K562 (cell line): ENCODE measurements around the gene RASGRP2. TPM values are rescaled to one million over a fixed set of nuclear protein-coding genes. Genes with fewer than 3 reads are reported as not detected.
A peak's percentile ranks its signal among the peaks of the same experiment; 100 is the strongest.

ENCODE experiments used
- ARID1B ChIP-seq: fragments of 450-650 bp; IDR thresholded peaks from 2 replicates; pipeline ENCODE4 v1.6.1; 2016; ENCODE audit warnings: antibody characterized with exemption, mild to moderate bottlenecking, inconsistent platforms
- CREM ChIP-seq: IDR thresholded peaks from 2 replicates; pipeline ENCODE4 v1.6.1; 2014; ENCODE audit warnings: antibody characterized with exemption, low read depth
- HLTF ChIP-seq: fragments of 450-650 bp; IDR thresholded peaks from 2 replicates; pipeline ENCODE4 v1.6.1; 2016
- MBD2 ChIP-seq: sonication (generic); IDR thresholded peaks from 2 replicates; pipeline ENCODE4 v1.6.1; 2016; ENCODE audit warnings: low read depth, borderline replicate concordance
- MYC ChIP-seq, 2 experiments: fragments of 250-450 bp in 1 of 2; sonication (Bioruptor Pico) in 1 of 2; IDR thresholded peaks; 2 replicates each; pipeline versions ENCODE4 v1.5.1 to v1.6.1; 2012 to 2021; ENCODE audit warnings: low read depth in 2 of 2, borderline replicate concordance in 1 of 2, improper control_type of control experiment in 1 of 2, low read length in 1 of 2, mild to moderate bottlenecking in 1 of 2, moderate library complexity in 1 of 2
- NFYB ChIP-seq: IDR thresholded peaks from 2 replicates; pipeline ENCODE4 v1.6.1; 2011; ENCODE audit warnings: mild to moderate bottlenecking, moderate library complexity; ENCODE audit not compliant: insufficient read length; ENCODE audit errors: extremely low read depth
- ZC3H11A ChIP-seq: IDR thresholded peaks from 2 replicates; pipeline ENCODE4 v1.6.1; 2012; ENCODE audit warnings: low read depth, low read length, improper control_type of control experiment
- polyA plus RNA-seq, 8 experiments: library from polyadenylated mRNA; depleted of rRNA in 4 of 8; stranded (reverse) in 5 of 8; unstranded in 3 of 8; fragments of >200 nt; fragmentation: Nextera tagmentation in 2 of 8; fragmentation: Illumina TruSeq in 1 of 8; extraction: Ambion mirVana in 2 of 8; extraction: Trizol in 1 of 8; gene quantifications; 2 replicates each; pipeline versions ENCODE4 v1.2.1 to v1.2.3, GENCODE V29; 2011 to 2014; ENCODE audit warnings: inconsistent platforms in 1 of 8, missing spikeins in 1 of 8
- total RNA-seq, 7 experiments: library from RNA; depleted of rRNA in 6 of 7; stranded (reverse); fragments of >200 nt in 6 of 7; fragmentation: Illumina TruSeq in 2 of 7; extraction: Trizol in 2 of 7; gene quantifications; 2 replicates each; pipeline versions ENCODE4 v1.2.1 to v1.2.3, GENCODE V29; 2011 to 2021; ENCODE audit warnings: low replicate concordance in 1 of 7
- TF ChIP-seq, protein P1 (sequence below), 2 experiments: fragments of 450-650 bp in 1 of 2; sonication (generic) in 1 of 2; formaldehyde crosslinking in 1 of 2; IDR thresholded peaks; 2 replicates each; pipeline versions ENCODE4 v1.7.1 to v1.9.0; 2016 to 2022; ENCODE audit warnings: inconsistent platforms in 1 of 2, mild to moderate bottlenecking in 1 of 2, missing genetic modification reagents in 1 of 2
- TF ChIP-seq, protein P2 (sequence below): sonication (generic); formaldehyde crosslinking; IDR thresholded peaks from 2 replicates; pipeline ENCODE4 v1.8.0; 2022; ENCODE audit warnings: missing genetic modification reagents, mild to moderate bottlenecking, borderline replicate concordance
- TF ChIP-seq, protein P3 (sequence below), 2 experiments: IDR thresholded peaks; 2 replicates each; pipeline ENCODE4 v1.6.1; 2011; ENCODE audit warnings: borderline replicate concordance in 1 of 2, control low read depth in 1 of 2, low read depth in 1 of 2, low read length in 1 of 2, mild to moderate bottlenecking in 1 of 2, mixed read lengths in 1 of 2, moderate library complexity in 1 of 2; ENCODE audit not compliant: insufficient read depth in 1 of 2, insufficient read length in 1 of 2, poor library complexity in 1 of 2, severe bottlenecking in 1 of 2; ENCODE audit errors: extremely low read depth in 1 of 2
- TF ChIP-seq, protein P4 (sequence below), 2 experiments: fragments of 450-650 bp; conservative IDR thresholded peaks; 2 replicates each; pipeline ENCODE4 v1.6.1; 2017; ENCODE audit warnings: mild to moderate bottlenecking in 2 of 2, moderate library complexity in 2 of 2

Gene RASGRP2
- total and polyA plus RNA-seq, 9 of the 15 experiments (the other 6 are each of a cell fraction or from before 2014, with no cell fraction given): 0.87 to 22.7 (median 5.5) TPM

DNA sequence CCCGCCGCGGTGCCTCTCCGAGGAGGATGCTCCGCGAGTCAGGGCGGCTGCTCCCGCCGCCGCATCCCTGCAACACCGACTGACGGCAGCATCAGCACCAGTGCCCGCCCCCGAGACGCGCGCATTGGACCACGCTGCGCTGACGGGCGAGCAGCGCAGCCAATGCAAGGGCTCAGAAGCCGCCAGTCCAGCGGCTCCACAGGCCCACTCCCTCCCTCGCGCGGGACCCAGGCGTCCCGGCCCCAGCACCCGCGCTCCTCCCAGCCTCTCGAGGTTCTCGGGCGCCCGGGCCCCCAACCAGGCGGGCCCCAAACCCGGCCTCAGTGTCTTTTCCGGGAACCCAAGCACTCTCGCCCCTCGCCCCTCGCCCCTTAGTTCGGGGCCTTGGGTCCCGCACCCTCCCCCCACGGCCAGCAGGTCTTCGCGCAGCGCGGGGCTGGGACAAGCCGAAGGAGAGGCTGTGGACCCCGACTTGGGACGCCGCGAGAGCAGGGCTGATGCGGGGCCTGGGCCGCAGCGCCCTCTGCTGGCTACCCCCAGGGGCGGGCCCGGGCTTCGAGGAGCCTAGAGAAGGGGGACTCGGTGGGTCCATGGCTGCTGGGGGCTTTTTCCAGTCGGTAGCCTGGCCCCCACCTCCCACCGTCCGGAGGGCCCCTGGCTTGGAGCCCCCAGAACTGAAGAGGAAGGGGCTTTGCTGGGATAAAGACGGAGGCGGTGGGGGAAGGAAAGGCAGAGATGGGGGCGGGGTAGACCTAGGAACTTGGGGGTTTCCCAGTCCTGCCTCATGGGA, 20.6 kb downstream of the RASGRP2 start, which contains the start of gene NRXN2 (continued):
- TF ChIP-seq, protein P1, sequence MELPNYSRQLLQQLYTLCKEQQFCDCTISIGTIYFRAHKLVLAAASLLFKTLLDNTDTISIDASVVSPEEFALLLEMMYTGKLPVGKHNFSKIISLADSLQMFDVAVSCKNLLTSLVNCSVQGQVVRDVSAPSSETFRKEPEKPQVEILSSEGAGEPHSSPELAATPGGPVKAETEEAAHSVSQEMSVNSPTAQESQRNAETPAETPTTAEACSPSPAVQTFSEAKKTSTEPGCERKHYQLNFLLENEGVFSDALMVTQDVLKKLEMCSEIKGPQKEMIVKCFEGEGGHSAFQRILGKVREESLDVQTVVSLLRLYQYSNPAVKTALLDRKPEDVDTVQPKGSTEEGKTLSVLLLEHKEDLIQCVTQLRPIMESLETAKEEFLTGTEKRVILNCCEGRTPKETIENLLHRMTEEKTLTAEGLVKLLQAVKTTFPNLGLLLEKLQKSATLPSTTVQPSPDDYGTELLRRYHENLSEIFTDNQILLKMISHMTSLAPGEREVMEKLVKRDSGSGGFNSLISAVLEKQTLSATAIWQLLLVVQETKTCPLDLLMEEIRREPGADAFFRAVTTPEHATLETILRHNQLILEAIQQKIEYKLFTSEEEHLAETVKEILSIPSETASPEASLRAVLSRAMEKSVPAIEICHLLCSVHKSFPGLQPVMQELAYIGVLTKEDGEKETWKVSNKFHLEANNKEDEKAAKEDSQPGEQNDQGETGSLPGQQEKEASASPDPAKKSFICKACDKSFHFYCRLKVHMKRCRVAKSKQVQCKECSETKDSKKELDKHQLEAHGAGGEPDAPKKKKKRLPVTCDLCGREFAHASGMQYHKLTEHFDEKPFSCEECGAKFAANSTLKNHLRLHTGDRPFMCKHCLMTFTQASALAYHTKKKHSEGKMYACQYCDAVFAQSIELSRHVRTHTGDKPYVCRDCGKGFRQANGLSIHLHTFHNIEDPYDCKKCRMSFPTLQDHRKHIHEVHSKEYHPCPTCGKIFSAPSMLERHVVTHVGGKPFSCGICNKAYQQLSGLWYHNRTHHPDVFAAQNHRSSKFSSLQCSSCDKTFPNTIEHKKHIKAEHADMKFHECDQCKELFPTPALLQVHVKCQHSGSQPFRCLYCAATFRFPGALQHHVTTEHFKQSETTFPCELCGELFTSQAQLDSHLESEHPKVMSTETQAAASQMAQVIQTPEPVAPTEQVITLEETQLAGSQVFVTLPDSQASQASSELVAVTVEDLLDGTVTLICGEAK (IDR thresholded peaks at IDR 0.05): 0 out of 2 replicates have a peak, but pooled peaks have one; percentile 25
- TF ChIP-seq, protein P1 (CRISPR knock-in tag; IDR thresholded peaks at IDR 0.05): no peak
- peak; percentile 64 for TF ChIP-seq CREM
- TF ChIP-seq ZC3H11A: no peak
- 0 out of 2 replicates have a peak, but pooled peaks have one; percentile 10 for TF ChIP-seq ARID1B
- 0 out of 2 replicates have a peak, but pooled peaks have one; percentile 6 for TF ChIP-seq MYC (IDR thresholded peaks at IDR 0.05; ENCODE audit: low read depth, low read length)
- TF ChIP-seq MYC (CRISPR knock-in tag; IDR thresholded peaks at IDR 0.05; ENCODE audit: borderline replicate concordance, low read depth): no peak
- TF ChIP-seq HLTF: 0 out of 2 replicates have a peak, but pooled peaks have one; percentile 48
- TF ChIP-seq, protein P2, sequence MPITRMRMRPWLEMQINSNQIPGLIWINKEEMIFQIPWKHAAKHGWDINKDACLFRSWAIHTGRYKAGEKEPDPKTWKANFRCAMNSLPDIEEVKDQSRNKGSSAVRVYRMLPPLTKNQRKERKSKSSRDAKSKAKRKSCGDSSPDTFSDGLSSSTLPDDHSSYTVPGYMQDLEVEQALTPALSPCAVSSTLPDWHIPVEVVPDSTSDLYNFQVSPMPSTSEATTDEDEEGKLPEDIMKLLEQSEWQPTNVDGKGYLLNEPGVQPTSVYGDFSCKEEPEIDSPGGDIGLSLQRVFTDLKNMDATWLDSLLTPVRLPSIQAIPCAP (CRISPR knock-in tag): no peak
- peak; percentile 81; the same call in 1 of the 2 replicates for TF ChIP-seq MBD2
- TF ChIP-seq, protein P3, sequence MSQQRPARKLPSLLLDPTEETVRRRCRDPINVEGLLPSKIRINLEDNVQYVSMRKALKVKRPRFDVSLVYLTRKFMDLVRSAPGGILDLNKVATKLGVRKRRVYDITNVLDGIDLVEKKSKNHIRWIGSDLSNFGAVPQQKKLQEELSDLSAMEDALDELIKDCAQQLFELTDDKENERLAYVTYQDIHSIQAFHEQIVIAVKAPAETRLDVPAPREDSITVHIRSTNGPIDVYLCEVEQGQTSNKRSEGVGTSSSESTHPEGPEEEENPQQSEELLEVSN (IDR thresholded peaks at IDR 0.05; ENCODE audit: borderline replicate concordance in 1 of 2, extremely low read depth in 1 of 2, insufficient read depth in 1 of 2, insufficient read length in 1 of 2, low read depth in 1 of 2, low read length in 1 of 2, poor library complexity in 1 of 2, severe bottlenecking in 1 of 2): peak in 1 of 2 experiments; percentile 27
- peak; percentile 87 for TF ChIP-seq NFYB
- TF ChIP-seq, protein P4, sequence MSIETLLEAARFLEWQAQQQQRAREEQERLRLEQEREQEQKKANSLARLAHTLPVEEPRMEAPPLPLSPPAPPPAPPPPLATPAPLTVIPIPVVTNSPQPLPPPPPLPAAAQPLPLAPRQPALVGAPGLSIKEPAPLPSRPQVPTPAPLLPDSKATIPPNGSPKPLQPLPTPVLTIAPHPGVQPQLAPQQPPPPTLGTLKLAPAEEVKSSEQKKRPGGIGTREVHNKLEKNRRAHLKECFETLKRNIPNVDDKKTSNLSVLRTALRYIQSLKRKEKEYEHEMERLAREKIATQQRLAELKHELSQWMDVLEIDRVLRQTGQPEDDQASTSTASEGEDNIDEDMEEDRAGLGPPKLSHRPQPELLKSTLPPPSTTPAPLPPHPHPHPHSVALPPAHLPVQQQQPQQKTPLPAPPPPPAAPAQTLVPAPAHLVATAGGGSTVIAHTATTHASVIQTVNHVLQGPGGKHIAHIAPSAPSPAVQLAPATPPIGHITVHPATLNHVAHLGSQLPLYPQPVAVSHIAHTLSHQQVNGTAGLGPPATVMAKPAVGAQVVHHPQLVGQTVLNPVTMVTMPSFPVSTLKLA (conservative IDR thresholded peaks at IDR 0.05): no peak
